ENCODE data around the gene PTTG1IP2.
A peak's percentile ranks its signal among the peaks of the same experiment; 100 is the strongest.
"Not testable (repeated sequence)": the region's sequence is repeated elsewhere in the genome, so short reads cannot be mapped to it uniquely, and the experiment has no call there.

Gene PTTG1IP2

GRCh38 chr7:90463151-90463628, 6.2 kb upstream of the PTTG1IP2 start:
- H3K27ac Mint-ChIP-seq, DNase-seq, H3K27me3 Mint-ChIP-seq, H3K4me1 Mint-ChIP-seq: not testable (repeated sequence)
- Mint-ChIP-seq H3K4me3 (peak overlapping the region; percentile 0 to 37), H3K9me3 (peaks cover 21 to 28% of the 10 kb centered on the region in 2 donors)
- ATAC-seq, result peak; percentile 50

GRCh38 chr7:90465816-90466215, 3.6 kb upstream of the PTTG1IP2 start:
- DNase-seq (no peak), ATAC-seq (no peak)
- Mint-ChIP-seq H3K4me1 (peaks cover 7% of the 10 kb centered on the region), H3K27me3 (peaks cover 14% of the 10 kb centered on the region), H3K4me3 (no peak overlapping the region), H3K9me3 (peaks cover 21 to 28% of the 10 kb centered on the region in 2 donors), H3K27ac (peak overlapping the region in 1 of 2 donors; percentile 10)

- Mint-ChIP-seq H3K9me3 (no peaks in the 10 kb centered on the region), H3K4me1 (no peaks in the 10 kb centered on the region), H3K27ac (peak overlapping the region in 1 of 2 donors; percentile 79), H3K4me3 (no peak overlapping the region), H3K27me3 (peaks cover 43% of the 10 kb centered on the region)
- no peak for DNase-seq
- peak; percentile 86 for ATAC-seq
These were observed 3.5 kb downstream of the PTTG1IP2 start for GRCh38 chr7:90472805-90473540.

GRCh38 chr7:90473814-90474213, 4.4 kb downstream of the PTTG1IP2 start:
- H3K27ac Mint-ChIP-seq, result no peak overlapping the region
- peaks cover 42% of the 10 kb centered on the region for H3K27me3 Mint-ChIP-seq
- ATAC-seq (no peak), DNase-seq (no peak)
- H3K4me1 Mint-ChIP-seq, result no peaks in the 10 kb centered on the region
- H3K9me3 Mint-ChIP-seq, result no peaks in the 10 kb centered on the region
- no peak overlapping the region for H3K4me3 Mint-ChIP-seq

- no peaks in the 10 kb centered on the region for H3K9me3 Mint-ChIP-seq
- H3K4me1 Mint-ChIP-seq, result no peaks in the 10 kb centered on the region
- peaks cover 35% of the 10 kb centered on the region for H3K27me3 Mint-ChIP-seq
- DNase-seq (no peak), ATAC-seq (no peak)
- H3K4me3 Mint-ChIP-seq, result no peak overlapping the region
- H3K27ac Mint-ChIP-seq, result no peak overlapping the region
These were observed 5.1 kb downstream of the PTTG1IP2 start for GRCh38 chr7:90474284-90475210.

GRCh38 chr7:90483251-90483650, 13.8 kb downstream of the PTTG1IP2 start:
- H3K9me3 Mint-ChIP-seq, result no peaks in the 10 kb centered on the region

GRCh38 chr7:90484706-90485105, 15.3 kb downstream of the PTTG1IP2 start:
- no peak for ATAC-seq
- H3K27ac Mint-ChIP-seq, result no peak overlapping the region
- H3K27me3 Mint-ChIP-seq, result peaks cover 10% of the 10 kb centered on the region

More at GRCh38 chr7:90483251-90483650, 13.8 kb downstream of the PTTG1IP2 start:
- H3K4me1 Mint-ChIP-seq, result no peaks in the 10 kb centered on the region
- no peak overlapping the region for H3K27ac Mint-ChIP-seq
- DNase-seq (no peak), ATAC-seq (no peak)
- no peak overlapping the region for H3K4me3 Mint-ChIP-seq
- peaks cover 10% of the 10 kb centered on the region for H3K27me3 Mint-ChIP-seq

GRCh38 chr7:90485734-90486316, 16.4 kb downstream of the PTTG1IP2 start:
- H3K27me3 Mint-ChIP-seq, result peaks cover 10% of the 10 kb centered on the region
- no peaks in the 10 kb centered on the region for H3K9me3 Mint-ChIP-seq

More at GRCh38 chr7:90484706-90485105, 15.3 kb downstream of the PTTG1IP2 start:
- H3K9me3 Mint-ChIP-seq, result no peaks in the 10 kb centered on the region
- DNase-seq, result no peak
- no peaks in the 10 kb centered on the region for H3K4me1 Mint-ChIP-seq
- no peak overlapping the region for H3K4me3 Mint-ChIP-seq

GRCh38 chr7:90487808-90488207, 18.4 kb downstream of the PTTG1IP2 start:
- H3K4me3 Mint-ChIP-seq, result no peak overlapping the region

More at GRCh38 chr7:90485734-90486316, 16.4 kb downstream of the PTTG1IP2 start:
- Mint-ChIP-seq H3K27ac (no peak overlapping the region), H3K4me3 (no peak overlapping the region), H3K4me1 (no peaks in the 10 kb centered on the region)
- DNase-seq, result no peak
- no peak for ATAC-seq

GRCh38 chr7:90488220-90488619, 18.8 kb downstream of the PTTG1IP2 start:
- no peak for ATAC-seq
- Mint-ChIP-seq H3K4me1 (no peaks in the 10 kb centered on the region), H3K27me3 (peaks cover 9% of the 10 kb centered on the region), H3K4me3 (no peak overlapping the region), H3K27ac (no peak overlapping the region), H3K9me3 (no peaks in the 10 kb centered on the region)
- no peak for DNase-seq

More at GRCh38 chr7:90487808-90488207, 18.4 kb downstream of the PTTG1IP2 start:
- Mint-ChIP-seq H3K4me1 (no peaks in the 10 kb centered on the region), H3K27ac (no peak overlapping the region), H3K27me3 (peaks cover 10% of the 10 kb centered on the region), H3K9me3 (no peaks in the 10 kb centered on the region)
- DNase-seq, result no peak
- ATAC-seq, result no peak

- Mint-ChIP-seq H3K4me1 (no peaks in the 10 kb centered on the region), H3K4me3 (no peak overlapping the region), H3K9me3 (no peaks in the 10 kb centered on the region), H3K27me3 (no peaks in the 10 kb centered on the region), H3K27ac (no peak overlapping the region)
- ATAC-seq (no peak), DNase-seq (no peak)
These were observed 22.8 kb downstream of the PTTG1IP2 start for GRCh38 chr7:90492250-90492649.

- no peak for DNase-seq
- Mint-ChIP-seq H3K9me3 (no peaks in the 10 kb centered on the region), H3K4me1 (no peaks in the 10 kb centered on the region), H3K27me3 (no peaks in the 10 kb centered on the region), H3K27ac (no peak overlapping the region), H3K4me3 (no peak overlapping the region)
- no peak for ATAC-seq
These were observed 25.8 kb downstream of the PTTG1IP2 start for GRCh38 chr7:90495241-90495640.

GRCh38 chr7:90502539-90502938, 33.1 kb downstream of the PTTG1IP2 start:
- Mint-ChIP-seq H3K9me3 (no peaks in the 10 kb centered on the region), H3K4me1 (no peaks in the 10 kb centered on the region), H3K27ac (no peak overlapping the region), H3K27me3 (no peaks in the 10 kb centered on the region), H3K4me3 (no peak overlapping the region)
- no peak for ATAC-seq
- DNase-seq, result no peak

GRCh38 chr7:90503367-90503766, 33.9 kb downstream of the PTTG1IP2 start:
- Mint-ChIP-seq H3K27me3 (no peaks in the 10 kb centered on the region), H3K27ac (no peak overlapping the region), H3K4me3 (no peak overlapping the region), H3K9me3 (no peaks in the 10 kb centered on the region), H3K4me1 (no peaks in the 10 kb centered on the region)
- DNase-seq (no peak), ATAC-seq (no peak)

GRCh38 chr7:90507692-90508091, 38.3 kb downstream of the PTTG1IP2 start:
- H3K27ac Mint-ChIP-seq, result no peak overlapping the region
- no peak for DNase-seq
- no peak for ATAC-seq
- no peaks in the 10 kb centered on the region for H3K27me3 Mint-ChIP-seq
- H3K9me3 Mint-ChIP-seq, result no peaks in the 10 kb centered on the region
- H3K4me3 Mint-ChIP-seq, result no peak overlapping the region
- no peaks in the 10 kb centered on the region for H3K4me1 Mint-ChIP-seq
